H1 (cell line): Measurements from ENCODE around the gene CACNA1B. TPM values are rescaled to one million over a fixed set of nuclear protein-coding genes. Genes with fewer than 3 reads are reported as not detected.

ENCODE experiments used
- CTCF ChIA-PET: fragments of 300-600 bp; sonication (Branson Sonifier 250); formaldehyde crosslinking; loops from one replicate; lab custom pipeline; 2021; ENCODE audit not compliant: partially characterized antibody; lab: Charles Lee
- POLR2A ChIA-PET: fragments of 300-600 bp; sonication (Branson Sonifier 250); formaldehyde crosslinking; loops from one replicate; lab custom pipeline; 2021; ENCODE audit warnings: inconsistent platforms; ENCODE audit not compliant: partially characterized antibody; lab: Charles Lee
- DNase-seq, 2 experiments: peaks; one replicate each; pipeline versions ENCODE4 v3.0.0 to v3.0.0-alpha.2; 2010 to 2022; ENCODE audit warnings: low spot score in 2 of 2, low read depth in 1 of 2, mixed read lengths in 1 of 2
- FAIRE-seq: peaks from 2 replicates; lab custom pipeline; 2011; peaks lifted over from hg19 to GRCh38; lab: Jason Lieb, UNC
- H2AFZ ChIP-seq: 2 replicates; pipeline ENCODE4 v1.8.1; 2012; ENCODE audit warnings: low read length, inconsistent platforms
- H2AK5ac ChIP-seq: 2 replicates; pipeline ENCODE4 v1.6.1; 2013; ENCODE audit warnings: low read depth, low read length
- H2BK120ac ChIP-seq: replicated peaks from 2 replicates; pipeline ENCODE3; 2013; ENCODE audit warnings: low read depth, low read length, inconsistent platforms
- H2BK12ac ChIP-seq: 2 replicates; pipeline ENCODE4 v1.6.1; 2013; ENCODE audit warnings: low read depth, low read length
- H2BK15ac ChIP-seq: 2 replicates; pipeline ENCODE4 v1.6.1; 2013; ENCODE audit warnings: low read length
- H2BK20ac ChIP-seq: 2 replicates; pipeline ENCODE4 v1.6.1; 2013; ENCODE audit warnings: low read length
- H2BK5ac ChIP-seq: 2 replicates; pipeline ENCODE4 v1.6.1; 2013; ENCODE audit warnings: low read depth, low read length
- H3K14ac ChIP-seq: 2 replicates; pipeline ENCODE4 v1.6.1; 2013; ENCODE audit warnings: inconsistent platforms; ENCODE audit not compliant: insufficient read length
- H3K18ac ChIP-seq: 2 replicates; pipeline ENCODE4 v1.6.1; 2013; ENCODE audit warnings: low read length; ENCODE audit errors: extremely low read depth
- H3K23ac ChIP-seq: 2 replicates; pipeline ENCODE4 v1.6.1; 2013; ENCODE audit warnings: inconsistent platforms; ENCODE audit not compliant: insufficient read length
- H3K23me2 ChIP-seq: 2 replicates; pipeline ENCODE4 v1.6.1; 2013; ENCODE audit warnings: low read depth, low read length
- H3K27ac ChIP-seq: 2 replicates; pipeline ENCODE4 v1.6.1; 2011; ENCODE audit warnings: low read depth, low read length, inconsistent platforms
- H3K27me3 ChIP-seq, 4 experiments: replicated peaks in 1 of 4; 1 replicate in 1 of 4; 2 replicates in 3 of 4; pipeline versions ENCODE4 v1.6.1 to v1.8.1; 2011 to 2013; ENCODE audit warnings: low read length in 3 of 4, mild to moderate bottlenecking in 3 of 4, inconsistent platforms in 2 of 4, mixed read lengths in 2 of 4, moderate library complexity in 1 of 4; ENCODE audit not compliant: control insufficient read depth in 3 of 4, insufficient read depth in 3 of 4; ENCODE audit errors: extremely low read depth in 1 of 4
- H3K36me3 ChIP-seq, 4 experiments: 2 replicates each; pipeline versions ENCODE4 v1.6.1 to v1.8.1; 2011 to 2013; ENCODE audit warnings: mild to moderate bottlenecking in 4 of 4, low read length in 3 of 4, moderate library complexity in 2 of 4, control low read depth in 1 of 4, inconsistent platforms in 1 of 4; ENCODE audit not compliant: insufficient read depth in 4 of 4, control insufficient read depth in 2 of 4
- H3K4ac ChIP-seq: replicated peaks from 2 replicates; pipeline ENCODE3; 2013; ENCODE audit warnings: low read length, low read depth, mixed read lengths, inconsistent platforms; ENCODE audit not compliant: insufficient read length
- H3K4me1 ChIP-seq, 4 experiments: replicated peaks in 1 of 4; 1 replicate in 1 of 4; 2 replicates in 3 of 4; pipeline versions ENCODE4 v1.6.1 to v1.8.1; 2011 to 2013; ENCODE audit warnings: low read length in 3 of 4, inconsistent platforms in 2 of 4, mixed read lengths in 1 of 4; ENCODE audit not compliant: insufficient read depth in 4 of 4, control insufficient read depth in 3 of 4
- H3K4me2 ChIP-seq, 2 experiments: 2 replicates each; pipeline versions ENCODE4 v1.6.1 to v1.8.1; 2011 to 2013; ENCODE audit warnings: low read depth in 2 of 2, low read length in 2 of 2, control low read depth in 1 of 2, inconsistent platforms in 1 of 2, mild to moderate bottlenecking in 1 of 2; ENCODE audit not compliant: insufficient read depth in 1 of 2
- H3K4me3 ChIP-seq, 4 experiments: fragments of 200-600, 300-600 bp in 1 of 4; sonication (generic), shearing (Covaris generic), sonication (Bioruptor Twin) in 1 of 4; 2 replicates each; pipeline versions ENCODE4 v1.5.1 to v1.8.1; 2011 to 2016; ENCODE audit warnings: low read length in 4 of 4, low read depth in 3 of 4, control low read depth in 2 of 4, inconsistent platforms in 2 of 4, mild to moderate bottlenecking in 2 of 4, mixed read lengths in 1 of 4, moderate library complexity in 1 of 4; ENCODE audit not compliant: insufficient read depth in 2 of 4; ENCODE audit errors: extremely low read depth in 1 of 4
- H3K56ac ChIP-seq: replicated peaks from 2 replicates; pipeline ENCODE3; 2013; ENCODE audit warnings: low read depth, mild to moderate bottlenecking, mixed read lengths, low read length, inconsistent platforms; ENCODE audit not compliant: insufficient read length
- H3K79me1 ChIP-seq: 2 replicates; pipeline ENCODE4 v1.6.1; 2013; ENCODE audit warnings: low read depth, low read length, control low read depth
- H3K79me2 ChIP-seq, 2 experiments: 2 replicates each; pipeline versions ENCODE4 v1.6.1 to v1.8.1; 2012 to 2013; ENCODE audit warnings: low read length in 2 of 2, mild to moderate bottlenecking in 2 of 2, inconsistent platforms in 1 of 2; ENCODE audit not compliant: insufficient read depth in 2 of 2, control insufficient read depth in 1 of 2
- H3K9ac ChIP-seq, 4 experiments: replicated peaks in 1 of 4; 1 replicate in 1 of 4; 2 replicates in 3 of 4; pipeline versions ENCODE4 v1.6.1 to v1.8.1; 2011 to 2013; ENCODE audit warnings: low read depth in 3 of 4, low read length in 3 of 4, control low read depth in 2 of 4, mild to moderate bottlenecking in 2 of 4, moderate library complexity in 2 of 4, inconsistent platforms in 1 of 4; ENCODE audit errors: extremely low read depth in 1 of 4
- H3K9me3 ChIP-seq, 2 experiments: 2 replicates each; pipeline versions ENCODE4 v1.6.1 to v1.8.1; 2012 to 2013; ENCODE audit warnings: mild to moderate bottlenecking in 2 of 2, moderate library complexity in 2 of 2, control low read depth in 1 of 2, inconsistent platforms in 1 of 2, low read depth in 1 of 2, low read length in 1 of 2, mixed read lengths in 1 of 2; ENCODE audit not compliant: insufficient read depth in 2 of 2
- H4K20me1 ChIP-seq, 2 experiments: replicated peaks in 1 of 2; 2 replicates each; pipeline versions ENCODE3 to v1.8.1; 2011 to 2013; ENCODE audit warnings: inconsistent platforms in 2 of 2, low read length in 2 of 2, mild to moderate bottlenecking in 1 of 2; ENCODE audit not compliant: insufficient read depth in 2 of 2, control insufficient read depth in 1 of 2
- H4K5ac ChIP-seq: 2 replicates; pipeline ENCODE4 v1.6.1; 2013; ENCODE audit warnings: low read length, low read depth, mixed read lengths, inconsistent platforms; ENCODE audit not compliant: insufficient read length
- H4K8ac ChIP-seq: 2 replicates; pipeline ENCODE4 v1.8.0; 2013; ENCODE audit warnings: mild to moderate bottlenecking, moderate library complexity, low read length, inconsistent platforms; ENCODE audit not compliant: insufficient read depth; ENCODE audit errors: extremely low read depth
- H4K91ac ChIP-seq: replicated peaks from 2 replicates; pipeline ENCODE3; 2013; ENCODE audit warnings: low read length, mixed read lengths, inconsistent platforms; ENCODE audit not compliant: insufficient read length
- JUN ChIP-seq: IDR thresholded peaks from 2 replicates; pipeline ENCODE4 v1.6.1; 2011; ENCODE audit warnings: low read depth, mild to moderate bottlenecking, improper control_type of control experiment, low read length
- ZNF274 ChIP-seq: IDR thresholded peaks from 2 replicates; pipeline ENCODE4 v1.7.0; 2012; ENCODE audit warnings: low read length, borderline replicate concordance; ENCODE audit errors: extremely low read depth
- WGBS, 2 experiments: shearing (Covaris generic) in 1 of 2; methylation state at CpG; one replicate each; pipeline versions ENCODE4 v1.1.6 to v1.1.7; 2013 to 2015; ENCODE audit warnings: low lambda C conversion rate in 2 of 2, mixed read lengths in 2 of 2, inconsistent platforms in 1 of 2, low coverage in 1 of 2, missing lambda C conversion rate in 1 of 2; ENCODE audit not compliant: insufficient replicate concordance in 2 of 2, insufficient coverage in 1 of 2, insufficient read length in 1 of 2; ENCODE audit errors: extremely low coverage in 1 of 2, missing lambda C conversion rate in 1 of 2; 5-methylcytosine and 5-hydroxymethylcytosine counted together
- polyA plus RNA-seq, 7 experiments: library from polyadenylated mRNA; depleted of rRNA in 3 of 7; stranded (reverse) in 5 of 7; unstranded in 2 of 7; fragments of >200 nt in 5 of 7; fragments of 200-250 nt in 2 of 7; gene quantifications; 1 replicate in 5 of 7; 2 replicates in 1 of 7; 4 replicates in 1 of 7; pipeline versions ENCODE4 v1.2.1 to v1.2.3, GENCODE V29; 2011 to 2013; ENCODE audit warnings: missing spikeins in 2 of 7, mixed read lengths in 2 of 7
- total RNA-seq: library from RNA; stranded (reverse); fragmentation: NEBNext Ultra II Directional; extraction: Animal tissue kit (Norgen Biotek cat#: 25700); gene quantifications from 2 replicates; pipeline ENCODE4 v1.2.1, GENCODE V29; 2021
- TF ChIP-seq, protein P1 (sequence below): IDR thresholded peaks from 2 replicates; pipeline ENCODE4 v1.6.1; 2012; ENCODE audit warnings: inconsistent platforms

Gene CACNA1B
- total and polyA plus RNA-seq, 2 of the 8 experiments (the other 6 are each of a cell fraction or from before 2014, with no cell fraction given) = 1.5 to 5.7 TPM

DNA sequence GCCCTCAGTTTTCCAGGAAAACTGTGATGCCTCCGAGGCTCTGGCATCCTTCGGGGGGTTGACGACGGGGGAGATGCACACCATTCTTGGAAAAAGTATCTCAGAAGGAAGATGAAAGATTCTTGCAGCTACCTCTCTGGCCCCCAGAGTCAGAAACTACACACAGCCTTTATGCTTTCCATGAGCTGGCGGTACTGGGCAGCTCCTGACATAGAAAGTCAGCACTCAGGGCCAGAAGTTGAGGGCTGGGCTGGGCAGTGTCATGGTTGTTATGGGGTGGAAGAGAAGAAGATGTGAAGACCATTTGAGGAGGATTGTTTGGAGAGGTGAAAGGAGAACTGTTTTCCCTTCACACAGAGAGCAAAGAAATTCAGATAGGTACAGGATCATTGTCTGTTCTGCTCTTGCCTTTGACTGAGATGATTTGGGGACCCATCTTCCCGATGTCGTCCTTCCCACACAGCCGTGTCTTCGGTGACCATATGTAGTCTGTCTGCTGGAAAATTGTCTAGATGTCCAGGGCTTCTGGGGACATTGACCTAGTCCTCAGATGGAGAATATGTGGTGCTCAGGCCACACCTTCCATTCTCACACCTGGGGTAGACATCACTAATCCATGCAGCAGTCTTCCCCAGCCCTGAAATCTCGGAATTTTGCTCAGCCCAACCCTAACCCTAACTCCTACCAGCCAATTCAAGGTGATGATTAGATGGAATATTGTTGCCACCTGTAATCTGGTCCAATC lies 237.1 kb downstream of the CACNA1B start:
- H3K27me3 ChIP-seq = no peaks in the 10 kb centered on the region
- no peak overlapping the region for H2BK12ac ChIP-seq
- no peaks in the 10 kb centered on the region for H3K23me2 ChIP-seq
- ChIA-PET CTCF (no interaction called here), POLR2A (no interaction called here)
- H3K4me2 ChIP-seq = no peak overlapping the region
- H3K4ac ChIP-seq = no peak overlapping the region
- no peak overlapping the region for H4K91ac ChIP-seq
- no peak overlapping the region for H2BK5ac ChIP-seq
- H2AK5ac ChIP-seq = no peak overlapping the region
- H2BK120ac ChIP-seq = no peak overlapping the region
- no peaks in the 10 kb centered on the region for H3K79me2 ChIP-seq
- no peak overlapping the region for H4K5ac ChIP-seq
- no peaks in the 10 kb centered on the region for H4K20me1 ChIP-seq
- DNase-seq = no peak
- H3K27ac ChIP-seq = no peak overlapping the region
- 92% methylated on average over 10 of the region's 10 CpGs; no CpG with 5 or more reads in 1 of the 2 experiments for WGBS, 2 experiments
- no peaks in the 10 kb centered on the region; a peak in 1 of 8 replicates for H3K36me3 ChIP-seq
- no peak overlapping the region for H3K4me3 ChIP-seq
- H3K4me1 ChIP-seq = no peaks in the 10 kb centered on the region
- TF ChIP-seq, protein P1, sequence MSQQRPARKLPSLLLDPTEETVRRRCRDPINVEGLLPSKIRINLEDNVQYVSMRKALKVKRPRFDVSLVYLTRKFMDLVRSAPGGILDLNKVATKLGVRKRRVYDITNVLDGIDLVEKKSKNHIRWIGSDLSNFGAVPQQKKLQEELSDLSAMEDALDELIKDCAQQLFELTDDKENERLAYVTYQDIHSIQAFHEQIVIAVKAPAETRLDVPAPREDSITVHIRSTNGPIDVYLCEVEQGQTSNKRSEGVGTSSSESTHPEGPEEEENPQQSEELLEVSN = no peak
- TF ChIP-seq ZNF274 (no peak), JUN (no peak)
- TF ChIP-seq, all 59 proteins: peak for 0
- H4K8ac ChIP-seq = no peak overlapping the region
- no peak overlapping the region for H3K9ac ChIP-seq
- no peak overlapping the region for H2BK15ac ChIP-seq
- no peak overlapping the region for H3K56ac ChIP-seq
- H3K79me1 ChIP-seq = no peaks in the 10 kb centered on the region
- H3K23ac ChIP-seq = no peak overlapping the region
- no peak for FAIRE-seq
- no peak overlapping the region for H2BK20ac ChIP-seq
- H2AFZ ChIP-seq = no peak overlapping the region
- no peak overlapping the region for H3K18ac ChIP-seq
- peaks cover 70 to 88% of the 10 kb centered on the region in 2 experiments for H3K9me3 ChIP-seq
- no peak overlapping the region for H3K14ac ChIP-seq
